Lung (tissue), 12 donors: Measurements from ENCODE around the gene PDZK1IP1. TPM values are rescaled to one million over a fixed set of nuclear protein-coding genes. Genes with fewer than 3 reads are reported as not detected.

Source experiments
- ATAC-seq: fragments of 200-7000 bp; cut with Tn5 transposase; one replicate; pipeline ENCODE4 v1.9.1; 2020; ENCODE audit warnings: moderate number of reproducible peaks; ENCODE audit not compliant: insufficient read depth, low FRiP score
- DNase-seq, 3 donors: peaks; one replicate each; pipeline ENCODE4 v3.0.0-alpha.2; 2013 to 2017
- H3K27ac ChIP-seq, 2 donors: one replicate each; pipeline ENCODE4 v1.5.1; 2013; ENCODE audit warnings: mild to moderate bottlenecking in 2 of 2, moderate library complexity in 2 of 2, control low read depth in 1 of 2, inconsistent platforms in 1 of 2, low read depth in 1 of 2, low read length in 1 of 2
- H3K27me3 ChIP-seq, 3 donors: one replicate each; pipeline ENCODE4 v1.5.1; 2013; ENCODE audit warnings: low read length in 2 of 3; ENCODE audit not compliant: control insufficient read depth in 3 of 3, insufficient read depth in 3 of 3
- H3K36me3 ChIP-seq, 4 donors: one replicate each; pipeline ENCODE4 v1.5.1; 2013; ENCODE audit warnings: low read length in 4 of 4, mild to moderate bottlenecking in 1 of 4, moderate library complexity in 1 of 4; ENCODE audit not compliant: control insufficient read depth in 4 of 4, insufficient read depth in 4 of 4
- H3K4me1 ChIP-seq, 5 donors: one replicate each; pipeline ENCODE4 v1.5.1; 2013; ENCODE audit warnings: low read length in 5 of 5, mild to moderate bottlenecking in 2 of 5, moderate library complexity in 1 of 5; ENCODE audit not compliant: control insufficient read depth in 5 of 5, insufficient read depth in 5 of 5
- H3K4me3 ChIP-seq: one replicate; pipeline ENCODE4 v1.5.1; 2013; ENCODE audit warnings: mild to moderate bottlenecking, control low read depth, moderate library complexity
- H3K9ac ChIP-seq, 2 donors: one replicate each; pipeline ENCODE4 v1.5.1; 2013; ENCODE audit warnings: low read length in 2 of 2, control low read depth in 1 of 2; ENCODE audit not compliant: insufficient read depth in 1 of 2
- H3K9me3 ChIP-seq, 4 donors: one replicate each; pipeline ENCODE4 v1.5.1; 2013; ENCODE audit warnings: low read length in 3 of 4, mild to moderate bottlenecking in 1 of 4, moderate library complexity in 1 of 4; ENCODE audit not compliant: control insufficient read depth in 4 of 4, insufficient read depth in 3 of 4
- CTCF ChIP-seq: IDR thresholded peaks from 2 replicates; pipeline ENCODE4 v1.5.1; 2012; ENCODE audit warnings: mild to moderate bottlenecking; ENCODE audit errors: control extremely low read depth, extremely low read depth
- WGBS, 2 donors: extraction: QIAGEN DNeasy Blood & Tissue Kit; methylation state at CpG; one replicate each; pipeline ENCODE4 v1.1.7; 2013; 5-methylcytosine and 5-hydroxymethylcytosine counted together
- polyA plus RNA-seq, 2 donors: library from polyadenylated mRNA; stranded (reverse); fragments of 200-250 nt; gene quantifications; one replicate each; pipeline ENCODE4 v1.2.1, GENCODE V29; 2013
- total RNA-seq, 2 donors: library from RNA; depleted of rRNA in 1 of 2; stranded (reverse); fragments of >200 nt in 1 of 2; gene quantifications; one replicate each; pipeline ENCODE4 v1.2.1, GENCODE V29; 2014 to 2021
- donor health status: control.
- donor health status: control.
- donor health status: Bipolar disorder and iron deficiency.
- donor health status: healthy.
- donor health status: DM: yes; HTN: yes; CAD: no.

The PDZK1IP1 gene
- total and polyA plus RNA-seq, 4 donors: 44.8 to 324 (median 70.6) TPM

- Histone ChIP-seq H3K9ac (no peak overlapping the region), H3K4me3 (no peak overlapping the region), H3K27ac (no peak overlapping the region), H3K36me3 (no peaks in the 10 kb centered on the region), H3K27me3 (no peaks in the 10 kb centered on the region), H3K4me1 (peaks cover 0 to 22% (median 11%) of the 10 kb centered on the region in 5 donors), H3K9me3 (no peaks in the 10 kb centered on the region)
- no peak for TF ChIP-seq CTCF
- ATAC-seq (no peak), DNase-seq (no peak)
- 88 to 89% methylated on average over 12 of the region's 12 CpGs for WGBS, 2 donors
Observed at GRCh38 chr1:47187231-47187925, 2.5 kb downstream of the PDZK1IP1 start.

DNA sequence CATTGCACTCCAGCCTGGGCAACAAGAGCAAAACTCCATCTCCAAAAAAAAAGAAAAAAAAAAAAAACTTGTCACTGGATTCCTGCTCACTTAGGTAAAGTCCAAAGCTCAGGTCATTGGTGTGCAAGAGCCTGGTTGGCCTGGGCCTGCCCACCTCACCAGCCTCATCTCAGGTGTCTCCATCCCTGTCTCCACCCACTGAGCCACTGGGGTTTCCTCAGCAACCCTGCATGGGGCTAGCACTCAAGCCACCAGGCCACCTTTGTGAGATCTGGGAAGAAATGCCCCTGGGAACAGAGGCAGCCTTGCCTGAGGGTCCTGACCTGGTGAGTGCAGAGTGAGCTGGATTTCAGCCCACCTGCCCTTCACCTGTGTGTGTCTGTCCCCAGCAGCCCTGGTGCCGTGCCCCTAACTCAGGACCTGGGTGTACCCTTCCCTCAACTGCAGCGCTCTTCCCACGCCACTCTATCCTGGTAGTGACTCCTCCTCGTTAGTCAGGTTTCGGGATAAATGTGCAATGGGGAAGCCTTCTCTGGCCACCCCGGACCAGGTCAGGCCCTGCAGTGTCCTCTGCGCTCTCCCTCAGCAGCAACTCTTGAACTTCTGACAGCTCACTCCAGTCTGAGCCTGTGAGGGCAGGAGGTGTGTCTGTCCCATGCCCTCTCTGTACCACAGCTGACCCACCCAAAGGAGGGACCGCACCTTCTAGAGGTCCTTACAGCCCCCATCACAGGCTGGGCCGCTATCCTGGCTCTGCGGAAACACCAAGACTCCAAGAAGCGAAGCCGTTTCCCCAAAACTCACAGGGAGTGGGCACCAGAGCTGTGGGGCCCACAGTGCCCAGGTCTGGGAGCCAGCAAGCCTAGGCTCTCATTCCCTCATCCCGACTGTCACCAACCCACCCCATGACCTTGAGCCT is 3.3 kb downstream of the PDZK1IP1 start:
- no peak overlapping the region for H3K27ac ChIP-seq
- no peak overlapping the region for H3K4me3 ChIP-seq
- DNase-seq (no peak), ATAC-seq (no peak)
- no peaks in the 10 kb centered on the region for H3K36me3 ChIP-seq
- 96 to 97% methylated on average over 13 of the region's 13 CpGs for WGBS, 2 donors
- no peak for TF ChIP-seq CTCF
- H3K9me3 ChIP-seq: no peaks in the 10 kb centered on the region
- no peak overlapping the region for H3K9ac ChIP-seq
- H3K27me3 ChIP-seq: no peaks in the 10 kb centered on the region
- H3K4me1 ChIP-seq: peaks cover 0 to 14% (median 5%) of the 10 kb centered on the region in 5 donors

GRCh38 chr1:47184822-47185677 is 4.8 kb downstream of the PDZK1IP1 start:
- Histone ChIP-seq H3K9me3 (no peaks in the 10 kb centered on the region), H3K36me3 (no peaks in the 10 kb centered on the region), H3K27me3 (no peaks in the 10 kb centered on the region), H3K4me3 (no peak overlapping the region), H3K4me1 (peaks cover 0 to 5% (median 2%) of the 10 kb centered on the region in 5 donors), H3K27ac (no peak overlapping the region), H3K9ac (no peak overlapping the region)
- WGBS, 2 donors: 89 to 91% methylated on average over 14 of the region's 14 CpGs
- no peak for TF ChIP-seq CTCF
- DNase-seq: no peak
- no peak for ATAC-seq
